Right lobe of liver (tissue), 4 donors: Measurements from ENCODE around the gene FILIP1L.

Experiments
- POLR2A ChIP-seq: fragments of 450-650 bp; IDR thresholded peaks from one replicate; pipeline ENCODE4 v1.6.1; 2017; ENCODE audit warnings: antibody characterized with exemption, mild to moderate bottlenecking
- TF ChIP-seq, protein P1 (sequence below), 4 donors: fragments of 200-600 bp in 3 of 4; fragments of 450-650 bp in 1 of 4; IDR thresholded peaks; one replicate each; pipeline versions ENCODE4 v1.5.1 to v1.8.0; 2016 to 2022; ENCODE audit warnings: antibody characterized with exemption in 4 of 4, mild to moderate bottlenecking in 2 of 4
- donor health status: DM: no; HTN: no; CAD: no.
- donor health status: DM: no; HTN: no; CAD: no.
- donor health status: DM: no; HTN: yes; CAD: no.

DNA sequence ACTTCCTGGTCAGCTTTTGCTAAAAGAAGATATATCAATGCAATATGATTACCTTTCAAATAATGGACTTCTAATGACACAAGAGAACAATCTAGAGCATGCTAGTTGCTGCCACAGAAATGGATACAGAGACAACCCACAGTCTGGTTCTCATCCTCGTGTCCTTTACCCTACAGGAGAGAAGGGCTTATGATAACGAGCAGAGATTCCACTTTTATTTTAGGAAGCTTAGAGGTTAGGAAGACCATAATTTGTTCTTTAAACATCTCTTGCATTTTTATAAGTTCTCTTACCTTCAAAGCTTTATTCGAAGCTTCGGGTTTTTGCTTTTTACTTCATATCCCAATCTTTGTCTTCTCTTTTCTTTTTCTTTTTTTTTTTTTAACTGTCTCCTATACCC, 39.1 kb downstream of the FILIP1L start:
- no peak for TF ChIP-seq POLR2A
- TF ChIP-seq, protein P1, sequence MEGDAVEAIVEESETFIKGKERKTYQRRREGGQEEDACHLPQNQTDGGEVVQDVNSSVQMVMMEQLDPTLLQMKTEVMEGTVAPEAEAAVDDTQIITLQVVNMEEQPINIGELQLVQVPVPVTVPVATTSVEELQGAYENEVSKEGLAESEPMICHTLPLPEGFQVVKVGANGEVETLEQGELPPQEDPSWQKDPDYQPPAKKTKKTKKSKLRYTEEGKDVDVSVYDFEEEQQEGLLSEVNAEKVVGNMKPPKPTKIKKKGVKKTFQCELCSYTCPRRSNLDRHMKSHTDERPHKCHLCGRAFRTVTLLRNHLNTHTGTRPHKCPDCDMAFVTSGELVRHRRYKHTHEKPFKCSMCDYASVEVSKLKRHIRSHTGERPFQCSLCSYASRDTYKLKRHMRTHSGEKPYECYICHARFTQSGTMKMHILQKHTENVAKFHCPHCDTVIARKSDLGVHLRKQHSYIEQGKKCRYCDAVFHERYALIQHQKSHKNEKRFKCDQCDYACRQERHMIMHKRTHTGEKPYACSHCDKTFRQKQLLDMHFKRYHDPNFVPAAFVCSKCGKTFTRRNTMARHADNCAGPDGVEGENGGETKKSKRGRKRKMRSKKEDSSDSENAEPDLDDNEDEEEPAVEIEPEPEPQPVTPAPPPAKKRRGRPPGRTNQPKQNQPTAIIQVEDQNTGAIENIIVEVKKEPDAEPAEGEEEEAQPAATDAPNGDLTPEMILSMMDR (IDR thresholded peaks at IDR 0.05), result no peak
